ENCODE data around the gene GALNT6.

Gene GALNT6

DNA sequence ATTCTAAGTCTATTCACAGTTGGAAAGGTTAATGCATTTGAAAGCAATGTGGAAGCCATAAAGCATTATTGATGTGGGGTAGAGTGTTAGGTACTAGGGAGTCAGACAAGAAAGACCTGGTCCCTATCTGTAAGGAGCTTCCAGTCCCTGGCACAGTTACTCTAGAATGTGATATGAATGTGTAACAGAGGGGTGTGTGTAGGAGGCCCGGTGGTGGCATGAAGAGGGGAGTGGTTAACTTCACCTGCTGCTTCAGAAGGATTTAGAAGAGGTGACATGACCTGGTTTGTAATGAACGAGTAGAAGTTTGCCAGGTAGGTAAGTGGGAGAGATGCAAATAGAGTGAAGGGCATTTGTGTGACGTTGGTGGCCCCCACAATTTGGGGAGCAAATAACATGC is 15.1 kb upstream of the GALNT6 start:
- no peak for DNase-seq (ENCODE audit: low read depth in 1 of 2, low spot score in 1 of 2)

DNA sequence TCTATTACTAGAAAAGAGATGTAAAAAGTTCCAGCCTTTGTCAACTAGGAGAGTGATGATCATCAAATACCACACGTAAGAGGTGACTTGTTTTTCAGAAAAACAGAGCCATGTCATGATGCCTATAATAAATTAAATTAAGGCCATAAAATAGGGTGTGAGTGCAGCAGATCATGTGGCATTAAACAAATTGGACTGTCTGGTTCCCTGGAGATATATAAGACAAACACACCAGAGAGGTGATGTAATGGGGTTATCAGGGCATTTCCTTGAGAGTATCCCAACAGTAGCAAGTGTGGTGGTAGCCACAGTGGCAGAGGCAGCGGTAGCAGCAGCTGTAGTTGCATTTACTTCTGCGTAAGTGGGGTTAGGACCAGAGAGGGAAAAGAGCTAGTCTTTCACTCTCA is 14.6 kb upstream of the GALNT6 start:
- no peak for DNase-seq (ENCODE audit: low read depth in 1 of 2, low spot score in 1 of 2)

DNA sequence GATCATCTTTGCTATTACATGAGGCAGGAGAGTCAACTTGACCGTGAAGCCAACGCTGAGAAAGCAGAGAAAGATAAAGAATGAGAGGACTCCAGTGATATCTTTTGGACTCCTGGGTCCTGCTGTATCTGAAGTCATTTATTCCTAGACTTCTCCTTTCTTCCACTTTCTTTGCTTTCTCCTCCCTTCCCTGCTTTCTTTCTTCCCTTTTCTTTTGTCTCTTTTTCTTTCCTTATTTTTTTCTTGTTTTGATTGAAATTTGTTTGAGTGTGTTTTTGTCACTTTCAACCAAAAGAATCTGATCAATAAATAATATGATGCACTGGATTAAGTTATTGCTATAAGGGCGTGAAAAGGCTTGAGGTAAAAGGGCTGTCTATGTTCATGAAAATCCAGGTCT is 13.4 kb upstream of the GALNT6 start:
- DNase-seq (ENCODE audit: low read depth in 1 of 2, low spot score in 1 of 2), result no peak

DNA sequence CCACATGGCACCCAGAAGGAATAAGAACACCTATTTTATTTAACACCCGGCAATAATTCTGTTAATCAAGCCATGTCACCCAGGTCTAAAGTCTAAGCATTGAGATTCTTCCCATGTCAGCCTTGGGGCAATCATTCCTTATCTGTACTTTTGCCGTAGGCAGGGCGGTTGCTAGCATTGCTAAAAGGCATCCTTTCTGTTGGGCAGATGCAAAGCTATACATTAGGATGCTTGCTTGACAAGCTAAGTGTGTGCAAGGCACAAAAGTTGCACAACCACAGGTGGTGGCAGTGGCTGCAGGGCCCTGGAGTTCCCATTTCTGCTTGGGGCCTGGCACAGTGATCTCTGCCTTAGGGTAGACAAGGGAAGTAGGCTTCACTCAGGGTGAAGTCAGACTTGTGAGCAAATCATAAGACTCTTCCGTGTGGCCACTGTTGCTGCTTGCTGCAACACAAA is 12.5 kb upstream of the GALNT6 start:
- DNase-seq (ENCODE audit: low read depth in 1 of 2, low spot score in 1 of 2), result no peak

DNA sequence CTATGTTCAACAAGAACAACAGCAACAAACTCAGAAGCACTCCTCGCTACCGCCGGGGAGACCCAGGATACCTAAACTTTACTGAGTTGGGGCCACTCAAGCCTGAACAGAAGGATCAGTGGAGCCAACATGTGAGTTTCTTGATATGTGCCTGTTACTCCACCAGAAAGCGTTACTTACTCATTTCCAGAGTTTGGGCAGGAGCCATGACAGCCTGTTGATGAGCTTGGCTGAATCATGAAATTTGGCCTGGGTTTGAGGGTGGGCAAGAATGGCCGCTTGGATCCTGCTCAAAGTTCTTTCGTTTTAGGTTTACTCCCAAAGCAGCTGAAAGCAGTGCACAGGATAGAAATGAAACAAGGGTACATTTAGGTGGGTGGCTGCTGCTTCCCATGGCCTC is 12.0 kb upstream of the GALNT6 start:
- DNase-seq (ENCODE audit: low read depth in 1 of 2, low spot score in 1 of 2), result no peak

DNA sequence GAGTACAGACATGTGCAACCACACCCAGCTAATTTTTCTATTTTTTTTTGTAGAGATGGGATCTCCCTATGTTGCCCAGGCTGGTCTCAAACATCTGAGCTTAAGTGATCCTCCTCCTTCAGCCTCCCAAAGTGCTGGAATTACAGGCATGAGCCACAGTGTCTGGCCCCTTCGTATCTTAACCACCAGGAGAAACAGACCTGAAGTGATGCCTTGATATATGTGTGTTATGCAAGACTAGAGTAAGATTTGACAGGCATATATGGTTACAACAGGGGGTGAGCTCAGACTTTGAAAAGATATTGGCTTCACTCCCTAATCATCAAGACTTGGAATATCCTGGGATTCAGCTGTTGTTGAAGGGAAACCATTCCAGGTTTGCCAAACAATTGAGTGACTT is 10.7 kb upstream of the GALNT6 start:
- no peak for DNase-seq (ENCODE audit: low read depth in 1 of 2, low spot score in 1 of 2)

DNA sequence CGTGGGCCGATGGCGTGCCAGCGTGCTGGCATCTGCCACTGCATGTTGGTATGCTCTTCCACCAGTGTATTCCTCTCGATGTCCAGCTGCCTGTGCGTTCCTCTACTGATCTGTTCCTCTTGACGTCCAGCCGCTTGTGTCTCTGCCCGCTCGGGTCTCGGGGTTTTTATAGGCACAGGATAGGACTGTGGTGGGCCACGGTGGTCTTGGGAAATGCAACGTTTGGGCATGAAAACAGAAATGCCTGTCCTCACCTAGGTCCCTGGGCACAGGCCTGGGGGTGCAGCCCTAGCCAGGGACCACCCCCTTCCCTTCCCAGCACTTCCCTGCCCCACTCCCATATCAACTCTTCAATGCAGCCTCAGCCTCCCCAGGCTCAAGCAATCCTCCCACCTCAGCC is 10.3 kb upstream of the GALNT6 start:
- DNase-seq (ENCODE audit: low read depth in 1 of 2, low spot score in 1 of 2), result no peak

DNA sequence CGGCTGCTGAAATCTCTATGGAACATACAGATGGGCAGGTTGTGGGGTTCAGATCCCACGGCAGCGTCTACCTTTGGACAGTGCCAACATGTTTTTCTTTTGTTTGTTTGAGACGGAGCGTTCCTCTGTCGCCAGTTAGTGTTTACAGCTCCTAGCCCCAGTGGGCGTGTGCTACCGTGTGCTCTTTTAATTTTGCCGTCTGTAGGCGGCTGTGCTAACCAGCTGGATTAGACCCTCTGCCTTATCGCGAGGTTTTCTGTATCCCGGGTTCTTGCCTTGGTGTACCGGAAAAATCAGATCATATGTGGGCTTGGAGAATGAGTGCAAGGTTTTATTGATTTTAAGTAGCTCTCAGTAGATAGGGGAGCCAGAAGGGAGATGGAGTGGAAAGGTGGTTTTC is 9.8 kb upstream of the GALNT6 start:
- no peak for DNase-seq (ENCODE audit: low read depth in 1 of 2, low spot score in 1 of 2)

DNA sequence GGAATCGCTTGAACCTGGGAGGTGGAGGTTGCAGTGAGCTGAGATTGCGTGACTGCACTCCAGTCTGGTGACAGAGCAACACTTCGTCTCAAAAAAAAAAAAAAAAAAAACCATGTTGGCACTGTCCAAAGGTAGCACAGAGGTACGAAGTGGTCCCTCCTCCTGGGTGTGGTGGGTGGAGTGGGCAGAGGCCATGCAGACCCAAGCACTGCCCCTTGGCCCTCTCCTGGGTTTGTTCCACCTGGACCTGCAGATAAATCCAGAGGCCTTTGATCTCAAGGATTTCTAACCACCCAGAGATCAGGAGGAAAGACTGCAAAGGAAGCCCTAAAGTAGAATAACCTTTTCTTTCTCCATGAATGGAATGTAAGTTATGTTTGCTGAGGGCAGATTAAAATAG is 8.7 kb upstream of the GALNT6 start:
- DNase-seq (ENCODE audit: low read depth in 1 of 2, low spot score in 1 of 2), result no peak

DNA sequence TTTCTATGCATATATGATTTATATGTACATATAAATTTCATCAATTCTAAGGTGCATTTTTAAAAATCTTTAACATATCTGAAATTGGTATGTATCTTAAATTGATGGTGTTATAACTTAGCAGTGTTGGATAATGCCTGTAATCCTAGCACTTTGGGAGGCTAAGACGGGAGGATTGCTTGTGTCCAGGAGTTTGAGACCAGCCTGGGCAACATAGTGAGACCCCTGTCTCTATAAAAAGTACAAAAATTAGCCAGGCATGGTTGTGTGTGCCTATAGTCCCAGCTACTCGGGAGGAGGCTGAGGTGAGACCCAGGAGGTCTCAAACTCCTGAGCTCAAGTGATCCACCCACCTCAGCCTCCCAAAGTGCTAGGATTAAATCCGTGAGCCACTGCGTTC is 6.5 kb upstream of the GALNT6 start:
- DNase-seq (ENCODE audit: low read depth in 1 of 2, low spot score in 1 of 2), result no peak

DNA sequence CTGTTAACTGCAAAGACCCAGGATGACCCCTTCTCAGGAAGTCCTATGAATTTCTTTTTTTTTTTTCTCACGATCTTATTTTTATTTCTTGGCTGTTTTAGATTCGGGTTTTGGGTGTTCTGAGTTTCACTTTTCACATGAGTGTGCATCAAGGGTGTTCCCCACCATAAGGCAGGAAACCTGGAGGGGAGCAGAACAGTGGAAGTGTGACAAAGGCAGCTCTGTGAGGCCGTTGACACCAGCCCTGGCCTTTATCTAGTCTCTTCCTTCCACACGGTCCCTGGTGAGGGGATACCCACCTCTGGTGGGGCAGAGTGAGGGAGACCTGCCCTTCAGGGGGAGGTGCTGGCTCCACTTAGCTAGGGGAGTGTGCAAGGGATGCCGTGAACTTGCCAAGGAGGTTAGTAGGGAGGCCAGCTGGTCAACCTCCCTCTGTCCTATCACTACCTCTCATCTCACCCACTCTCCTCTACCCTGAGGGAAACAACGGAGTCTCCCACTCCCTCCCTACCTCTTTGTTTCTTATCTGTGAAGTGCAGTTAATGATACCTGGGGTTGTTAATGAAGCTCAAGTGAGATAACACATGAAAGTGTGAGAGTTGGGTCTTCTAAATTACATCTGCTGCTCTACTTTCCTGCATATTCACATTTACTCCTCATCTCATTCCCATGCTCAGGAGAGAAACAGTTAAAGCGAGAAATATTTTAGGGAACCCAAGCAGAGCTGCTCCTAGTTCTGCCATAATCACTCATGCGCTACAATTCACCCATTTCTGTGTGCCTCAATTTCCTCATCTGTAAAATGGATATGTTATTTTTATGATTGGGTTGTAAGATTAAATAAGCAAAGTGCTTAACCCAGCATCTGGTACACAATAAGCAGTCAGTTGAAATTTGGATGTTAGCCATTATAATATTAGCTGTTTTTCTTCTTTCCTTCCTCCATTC is 4.4 kb upstream of the GALNT6 start:
- no peak for DNase-seq (ENCODE audit: low read depth in 1 of 2, low spot score in 1 of 2)

DNA sequence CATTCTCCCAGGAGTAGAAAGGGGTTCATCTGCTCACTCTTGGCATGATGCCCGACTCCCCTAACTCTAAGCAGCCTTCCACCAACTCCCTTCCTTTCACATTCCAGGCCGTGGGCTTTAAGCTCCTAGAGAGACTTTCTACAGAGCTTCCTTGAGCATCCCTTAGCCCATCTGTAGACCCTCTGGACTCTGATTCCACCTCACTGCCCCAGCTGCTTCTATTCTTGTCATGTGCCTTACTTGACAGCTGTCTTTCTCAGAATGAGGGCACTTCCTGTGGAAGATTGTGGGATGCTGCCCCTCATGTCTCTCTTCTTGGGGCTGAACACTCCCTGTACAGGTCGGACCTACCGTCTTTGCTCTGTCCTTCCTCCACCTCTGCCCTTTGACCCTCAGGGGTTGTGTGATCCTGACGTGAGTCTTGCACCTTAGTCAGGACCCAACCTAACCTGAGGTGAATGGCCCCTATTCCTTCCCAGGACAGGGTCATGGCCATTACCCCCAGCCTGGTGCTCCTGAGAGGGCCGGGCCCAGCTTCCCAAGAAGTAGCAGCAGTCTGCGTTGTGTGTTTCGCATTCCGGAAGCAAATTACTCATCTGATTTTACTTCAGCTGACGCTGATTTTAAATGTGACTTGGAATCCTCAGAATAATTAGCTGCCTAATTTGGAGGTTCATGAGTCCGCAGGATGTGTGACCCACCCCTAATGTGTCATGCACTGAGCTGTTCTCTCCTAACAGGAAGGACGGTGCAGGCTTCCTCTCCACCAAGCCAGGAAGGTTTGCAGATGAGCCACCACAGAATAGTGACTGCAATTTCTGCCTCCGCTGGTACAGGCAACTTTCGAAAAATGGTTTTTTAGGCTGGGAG is 2.7 kb upstream of the GALNT6 start:
- no peak for DNase-seq (ENCODE audit: low read depth in 1 of 2, low spot score in 1 of 2)

DNA sequence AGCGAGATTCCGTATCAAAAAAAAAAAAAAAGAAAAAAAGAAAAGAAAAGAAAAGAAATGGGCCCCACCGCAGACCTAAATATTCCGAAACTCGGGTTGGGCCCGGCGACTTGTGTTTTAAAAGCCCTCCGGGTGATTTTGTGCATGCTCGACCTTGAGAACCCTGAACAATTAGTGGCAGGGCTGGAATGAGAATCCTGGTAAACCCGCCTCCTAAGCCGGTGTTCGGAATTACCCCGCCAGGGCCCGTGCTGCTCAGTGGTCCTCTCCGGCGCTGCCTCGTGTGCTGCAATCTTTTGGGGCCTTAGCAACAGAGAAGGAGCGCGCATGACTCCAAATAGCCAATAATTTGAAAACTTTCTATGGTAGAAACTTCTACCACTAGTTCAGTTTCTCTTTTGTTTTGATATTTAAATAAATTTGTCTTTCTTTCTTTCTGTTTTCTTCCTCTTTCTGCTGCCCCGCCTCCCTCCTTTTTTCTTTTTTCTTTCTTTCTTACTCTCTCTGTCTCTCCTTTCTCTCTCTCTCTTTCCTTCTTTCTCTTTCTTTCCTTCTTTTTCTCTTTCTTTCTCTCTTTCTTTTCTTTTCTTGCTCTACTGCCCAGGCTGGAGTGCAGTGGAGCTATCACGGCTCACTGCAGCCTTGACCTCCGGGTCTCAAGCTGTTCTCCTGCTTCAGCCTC is 1.5 kb upstream of the GALNT6 start:
- peak in 1 of 2 donors; percentile 19 for DNase-seq (ENCODE audit: low read depth in 1 of 2, low spot score in 1 of 2)

DNA sequence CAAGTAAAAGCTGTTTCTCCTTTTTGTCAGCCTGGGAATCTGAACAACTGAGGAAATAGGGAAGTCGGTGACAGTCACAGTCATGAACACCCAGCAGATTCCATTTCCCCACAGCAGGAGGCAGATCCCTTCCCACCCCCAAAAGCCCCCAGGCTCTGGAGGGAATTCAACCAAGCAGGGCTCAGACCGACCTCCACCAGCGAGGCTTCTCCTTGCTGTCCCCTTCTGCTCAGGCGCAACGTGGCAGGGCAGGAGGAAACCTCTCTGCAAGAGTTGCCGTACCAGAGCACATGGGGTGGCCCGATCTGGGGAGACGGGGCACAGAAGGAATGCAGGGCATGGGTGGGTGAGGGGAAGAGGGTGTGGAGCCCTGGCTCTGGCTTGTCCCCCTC is 319 bp downstream of the GALNT6 start:
- no peak for DNase-seq (ENCODE audit: low read depth in 1 of 2, low spot score in 1 of 2)

DNA sequence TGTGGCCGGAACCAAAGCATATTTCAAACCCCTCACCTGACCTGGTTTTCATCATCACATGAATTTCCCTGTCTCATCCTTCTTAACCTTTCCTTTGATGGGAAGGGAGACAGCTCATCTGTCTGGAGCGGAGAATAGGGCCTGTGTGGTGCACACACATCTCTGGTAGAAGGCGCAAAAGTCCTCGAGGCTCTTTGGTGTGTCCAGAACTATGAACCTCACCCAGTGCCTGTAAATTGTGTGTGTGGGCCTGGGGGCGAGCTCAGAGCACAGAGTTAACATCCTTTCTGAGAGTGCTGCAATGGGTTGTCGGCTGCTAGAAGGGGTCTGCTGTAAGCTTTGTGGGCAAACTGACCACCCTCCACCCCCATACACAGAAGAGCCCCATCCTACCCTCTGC is 749 bp downstream of the GALNT6 start:
- no peak for DNase-seq (ENCODE audit: low read depth in 1 of 2, low spot score in 1 of 2)

DNA sequence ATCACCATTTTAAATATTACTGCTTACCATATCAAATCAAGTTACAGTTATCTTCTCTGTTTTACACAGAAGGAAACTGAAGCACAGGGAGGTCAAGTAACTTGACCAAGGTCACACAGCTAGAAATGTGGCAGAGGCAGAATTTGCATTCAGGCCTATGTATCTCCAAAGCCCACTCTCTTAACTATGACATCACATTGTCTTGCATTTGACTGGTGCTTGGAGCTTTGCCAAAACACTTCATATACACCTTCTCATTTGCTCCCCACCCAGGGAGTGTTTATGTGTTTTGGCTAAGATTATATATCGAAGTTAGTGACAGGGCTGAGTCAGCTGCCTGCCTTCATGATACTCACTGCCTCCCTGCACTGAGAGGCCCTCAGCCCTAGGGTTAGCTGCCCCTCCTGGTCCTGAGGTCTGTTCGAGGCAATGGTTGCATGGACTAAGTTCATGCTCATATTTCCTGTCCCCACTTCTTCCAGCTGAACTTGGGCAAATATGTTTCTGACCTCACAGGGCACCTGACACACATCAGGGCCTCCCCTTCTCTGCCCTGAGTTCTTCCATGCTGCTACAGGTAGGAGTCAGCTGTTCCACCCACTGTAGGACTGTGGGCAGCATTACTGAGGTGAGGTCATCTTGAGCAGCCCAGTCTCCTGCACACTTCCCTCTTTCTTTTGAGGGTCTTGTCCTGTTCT is 1.8 kb downstream of the GALNT6 start:
- no peak for DNase-seq (ENCODE audit: low read depth in 1 of 2, low spot score in 1 of 2)

DNA sequence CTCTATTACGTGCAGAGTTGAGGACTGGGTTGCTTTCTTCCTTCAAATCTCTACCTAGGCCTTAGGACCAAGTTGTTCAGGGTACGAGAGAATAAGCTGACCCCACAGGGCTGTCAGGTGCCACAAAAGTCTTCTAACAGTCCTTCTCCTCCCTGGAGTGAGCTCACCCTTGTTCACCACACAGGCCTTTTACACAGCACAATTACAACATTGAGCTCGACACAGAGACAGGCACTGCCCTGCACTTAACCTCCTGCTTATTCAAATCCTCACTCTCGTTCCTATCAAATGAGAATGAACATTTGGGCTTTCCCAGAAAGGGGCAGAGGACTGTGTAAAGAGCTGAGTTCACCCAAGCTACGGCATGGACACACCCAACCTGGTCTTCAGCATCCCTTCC is 2.4 kb downstream of the GALNT6 start:
- DNase-seq (ENCODE audit: low read depth in 1 of 2, low spot score in 1 of 2), result no peak

DNA sequence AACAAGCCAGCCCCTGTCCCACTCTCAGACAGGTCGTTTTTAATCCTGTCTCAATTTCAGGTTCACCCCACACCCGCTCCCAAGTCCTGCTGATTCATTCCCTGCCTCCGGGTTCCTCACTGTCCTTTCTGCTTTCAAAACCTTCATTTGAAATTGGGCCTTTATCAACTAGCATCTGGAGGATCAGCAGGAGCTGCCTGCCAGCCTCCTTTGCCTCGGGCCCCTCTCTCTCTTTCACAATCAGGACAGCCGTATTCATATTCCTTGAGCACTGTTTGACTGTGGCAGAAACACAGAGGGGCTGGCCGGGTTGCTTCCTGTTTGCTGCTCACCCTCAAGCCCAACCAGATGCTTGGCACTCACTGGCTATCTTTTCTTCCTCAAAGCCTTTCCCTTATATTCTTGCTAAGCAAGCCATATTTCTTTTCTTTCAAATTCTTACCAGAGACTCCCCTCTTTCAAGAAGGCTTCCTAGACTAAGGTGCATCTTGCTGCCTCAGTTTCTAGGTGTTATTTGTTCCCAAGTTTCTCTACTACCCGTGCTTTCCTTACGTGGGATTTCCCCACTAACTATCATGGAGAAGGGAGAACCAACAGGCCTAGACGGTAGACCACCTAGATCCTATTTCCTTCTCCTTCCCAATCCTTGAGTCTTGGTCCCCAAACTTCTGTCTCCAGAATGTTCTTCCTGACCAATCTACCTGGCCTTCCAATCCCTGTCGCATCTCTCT is 3.0 kb downstream of the GALNT6 start:
- DNase-seq (ENCODE audit: low read depth in 1 of 2, low spot score in 1 of 2), result no peak

DNA sequence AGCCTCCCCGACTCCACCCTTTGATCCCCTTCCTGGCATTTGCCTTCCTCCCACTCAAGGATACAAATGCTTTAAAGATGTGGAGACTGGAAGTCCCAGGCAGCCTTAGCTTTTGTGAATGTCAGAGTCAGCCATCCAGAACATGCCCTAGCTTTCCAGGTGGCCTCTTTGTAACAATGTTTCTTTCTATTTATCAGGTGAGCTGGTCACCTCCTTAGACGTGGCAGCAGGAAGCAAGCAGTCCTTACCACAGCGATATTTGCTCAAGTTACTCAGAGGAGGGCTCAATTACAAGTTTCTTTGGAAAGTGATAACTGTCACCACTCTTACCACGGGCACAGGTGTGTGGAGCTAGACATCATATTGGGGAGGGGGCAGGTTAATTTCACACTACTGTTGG is 4.9 kb downstream of the GALNT6 start:
- DNase-seq (ENCODE audit: low read depth in 1 of 2, low spot score in 1 of 2), result no peak

DNA sequence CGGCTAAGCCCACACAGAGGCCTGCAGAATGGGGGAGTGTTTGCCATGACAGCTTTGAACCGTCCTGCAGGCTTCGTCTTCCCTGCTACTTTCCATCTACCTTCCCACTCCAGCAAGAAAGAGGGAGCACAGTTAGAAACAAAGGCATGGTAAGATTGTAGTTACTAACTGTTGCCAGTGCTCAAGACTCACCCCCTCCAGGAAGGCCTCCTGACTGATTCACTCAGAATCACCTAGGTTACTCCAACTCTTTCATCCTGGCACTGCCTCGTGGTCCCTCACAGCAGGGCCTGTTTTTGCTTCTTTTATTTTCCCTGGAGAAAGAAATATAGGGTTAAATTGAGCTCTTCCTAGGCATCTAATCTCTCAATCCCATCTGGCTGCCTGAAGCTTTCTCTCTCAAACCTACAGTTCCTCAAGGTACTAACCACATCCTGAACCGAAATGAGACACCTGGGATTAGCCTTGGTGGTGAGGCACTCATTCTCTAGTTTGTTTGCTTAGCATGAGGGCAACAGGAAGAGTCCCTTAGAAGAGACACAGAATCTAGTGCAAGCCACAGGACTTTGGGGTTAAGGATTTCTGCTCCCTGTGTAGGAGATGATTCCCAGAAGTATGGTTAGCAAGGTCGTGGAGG is 7.8 kb downstream of the GALNT6 start:
- no peak for DNase-seq (ENCODE audit: low read depth in 1 of 2, low spot score in 1 of 2)
